Natural killer cell treated with Interleukin-12 subunit alpha and Interleukin-12 subunit beta and Interleukin-15 and Interleukin-18, amount 100 ng/mL, for 72 hours (primary cell): ENCODE measurements around the gene HNRNPH3. TPM values are rescaled to one million over a fixed set of nuclear protein-coding genes. Genes with fewer than 3 reads are reported as not detected.

ENCODE experiments used
- ATAC-seq, 2 donors: fragments of 150-1000 bp; cut with Tn5 transposase in 1 of 2; sonication (Bioruptor Pico), chemical (Tn5 transposase) in 1 of 2; 2 replicates each; pipeline ENCODE4 v1.10.0; 2021
- DNase-seq: peaks from one replicate; pipeline ENCODE4 v3.0.0; 2022; ENCODE audit warnings: low spot score
- H3K27ac Mint-ChIP-seq, 2 donors: 1 replicate in 1 of 2; 2 replicates in 1 of 2; pipeline ENCODE4 v1.8.0; 2022; ENCODE audit warnings: mixed read lengths in 2 of 2, mild to moderate bottlenecking in 1 of 2, moderate library complexity in 1 of 2
- H3K27me3 Mint-ChIP-seq, 2 donors: 1 replicate in 1 of 2; 2 replicates in 1 of 2; pipeline ENCODE4 v1.8.0; 2022; ENCODE audit warnings: mixed read lengths in 2 of 2
- H3K36me3 Mint-ChIP-seq: one replicate; pipeline ENCODE4 v1.8.0; 2022; ENCODE audit warnings: mixed read lengths
- H3K4me1 Mint-ChIP-seq, 2 donors: 1 replicate in 1 of 2; 2 replicates in 1 of 2; pipeline ENCODE4 v1.8.0; 2022; ENCODE audit warnings: low read depth in 2 of 2, mixed read lengths in 2 of 2, mild to moderate bottlenecking in 1 of 2
- H3K4me3 Mint-ChIP-seq: one replicate; pipeline ENCODE4 v1.8.0; 2022; ENCODE audit warnings: mixed read lengths
- H3K9me3 Mint-ChIP-seq: 2 replicates; pipeline ENCODE4 v1.8.0; 2022; ENCODE audit warnings: mixed read lengths
- total RNA-seq, 2 donors: library from RNA; stranded (reverse); gene quantifications; one replicate each; pipeline ENCODE4 v1.2.3, GENCODE V29; 2022

HNRNPH3 gene
- total RNA-seq, 2 donors from 2014 or later: 113 to 156 TPM

DNA sequence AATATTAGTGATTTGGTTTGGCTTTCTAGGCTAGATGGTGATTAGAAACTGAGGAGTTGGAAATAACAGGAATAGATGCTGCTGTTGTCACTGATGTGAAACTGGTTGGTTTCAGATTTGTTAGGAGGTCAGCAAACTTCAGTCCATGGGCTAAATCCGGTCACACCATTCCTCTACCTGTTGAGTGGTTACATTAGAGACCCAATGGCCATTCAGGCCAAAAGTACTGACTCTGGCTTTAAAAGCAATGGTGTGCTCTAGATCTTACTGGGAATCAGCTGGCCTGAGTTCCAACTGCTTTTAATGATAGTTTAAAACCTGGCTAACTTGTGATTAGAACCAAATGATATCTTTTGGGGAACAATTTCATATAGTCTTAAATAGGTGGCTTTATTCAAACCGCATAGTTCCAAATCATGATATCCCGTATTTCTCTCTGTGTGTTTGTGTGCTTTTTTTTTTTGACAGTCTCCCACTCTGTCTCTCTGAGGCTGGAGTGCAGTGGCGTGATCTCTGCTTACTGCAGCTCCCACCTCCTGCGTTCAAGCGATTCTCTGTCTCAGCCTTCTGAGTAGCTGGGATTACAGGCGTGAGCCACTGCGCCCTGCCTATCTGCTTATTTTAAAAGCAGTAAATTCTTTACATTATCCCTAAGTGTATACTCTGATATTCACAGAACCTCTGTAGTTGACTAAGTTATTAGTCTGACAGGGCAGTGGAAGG, 8.7 kb downstream of the HNRNPH3 start:
- ATAC-seq: no peak
- Mint-ChIP-seq H3K4me1 (peaks cover 31 to 41% of the 10 kb centered on the region in 2 donors), H3K27ac (no peak overlapping the region), H3K4me3 (no peak overlapping the region), H3K9me3 (no peaks in the 10 kb centered on the region), H3K36me3 (peaks cover 73% of the 10 kb centered on the region), H3K27me3 (no peaks in the 10 kb centered on the region)
- no peak for DNase-seq

DNA sequence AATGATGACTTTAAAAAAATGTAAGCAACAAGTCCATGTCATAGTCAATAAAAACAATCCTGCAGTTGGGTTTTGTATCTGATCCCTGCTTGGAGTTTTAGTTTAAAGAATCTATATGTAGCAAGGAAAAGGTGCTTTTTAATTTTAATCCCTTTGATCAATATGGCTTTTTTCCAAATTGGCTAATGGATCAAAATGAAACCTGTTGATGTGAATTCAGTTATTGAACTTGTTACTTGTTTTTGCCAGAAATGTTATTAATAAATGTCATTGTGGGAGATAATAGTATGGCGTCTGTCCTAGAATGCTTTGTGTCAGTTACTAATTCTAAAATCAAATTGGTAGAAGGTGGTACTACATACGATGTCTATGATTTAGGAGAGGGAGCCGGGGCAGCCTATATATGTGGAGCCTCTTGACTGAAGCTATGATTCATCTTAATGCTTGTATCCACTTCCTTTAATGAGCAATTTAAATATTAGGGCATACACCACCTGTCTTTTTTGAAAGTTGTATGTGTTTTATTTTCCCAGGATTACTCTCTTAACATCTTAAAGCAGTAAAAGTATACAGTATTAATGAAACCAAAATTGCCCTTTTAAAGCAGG, 11.1 kb downstream of the HNRNPH3 start:
- no peaks in the 10 kb centered on the region for H3K27me3 Mint-ChIP-seq
- ATAC-seq (no peak), DNase-seq (no peak)
- H3K9me3 Mint-ChIP-seq: no peaks in the 10 kb centered on the region
- peaks cover 62% of the 10 kb centered on the region for H3K36me3 Mint-ChIP-seq
- H3K4me1 Mint-ChIP-seq: peaks cover 14 to 21% of the 10 kb centered on the region in 2 donors
- no peak overlapping the region for H3K27ac Mint-ChIP-seq
- H3K4me3 Mint-ChIP-seq: no peak overlapping the region

DNA sequence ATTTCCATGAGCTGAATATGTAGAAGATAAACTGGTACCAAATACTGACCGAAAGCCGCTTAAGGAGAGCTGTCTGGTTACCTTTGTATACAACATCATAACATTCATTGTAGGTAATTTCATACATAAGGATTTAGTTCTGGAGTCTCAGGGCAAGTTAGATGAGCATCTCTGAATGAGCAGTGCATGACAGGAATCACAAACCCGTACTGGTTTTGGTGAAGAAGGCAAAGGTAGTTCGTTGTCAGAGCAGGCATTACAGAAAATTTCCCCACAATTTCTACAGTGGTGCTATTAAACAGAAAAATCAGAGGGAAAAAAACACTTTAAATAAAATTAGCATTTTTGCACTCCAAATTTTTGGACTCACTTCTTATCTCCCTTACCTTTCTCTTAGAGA, 13.8 kb downstream of the HNRNPH3 start:
- Mint-ChIP-seq H3K4me1 (peaks cover 10 to 18% of the 10 kb centered on the region in 2 donors), H3K36me3 (peaks cover 38% of the 10 kb centered on the region), H3K9me3 (no peaks in the 10 kb centered on the region), H3K4me3 (no peak overlapping the region), H3K27me3 (no peaks in the 10 kb centered on the region), H3K27ac (peak overlapping the region; percentile 15 to 80)
- DNase-seq (no peak), ATAC-seq (no peak)

DNA sequence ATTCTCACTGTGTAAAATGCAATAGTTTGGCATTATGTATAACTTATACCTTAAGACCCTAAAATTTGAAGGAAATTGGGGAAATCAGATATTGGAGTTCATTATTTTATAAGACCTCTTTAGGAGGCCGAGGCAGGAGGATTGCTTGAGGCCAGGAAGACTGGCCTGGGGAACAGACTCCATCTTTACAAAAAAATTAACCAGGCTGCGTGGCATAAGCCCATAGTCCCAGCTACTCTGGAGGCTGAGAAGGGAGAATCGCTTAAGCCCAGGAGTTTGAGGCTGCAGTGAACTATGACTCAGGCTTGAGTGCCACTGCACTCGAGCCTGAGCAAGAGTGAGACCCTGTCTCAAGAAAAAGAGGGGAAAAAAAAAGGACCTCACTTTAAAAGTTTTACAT, 14.9 kb downstream of the HNRNPH3 start:
- DNase-seq (no peak), ATAC-seq (no peak)
- no peaks in the 10 kb centered on the region for H3K27me3 Mint-ChIP-seq
- H3K27ac Mint-ChIP-seq: peak overlapping the region in 1 of 2 donors; percentile 80
- H3K36me3 Mint-ChIP-seq: peaks cover 28% of the 10 kb centered on the region
- peaks cover 5 to 12% of the 10 kb centered on the region in 2 donors for H3K4me1 Mint-ChIP-seq
- H3K4me3 Mint-ChIP-seq: no peak overlapping the region
- H3K9me3 Mint-ChIP-seq: no peaks in the 10 kb centered on the region

DNA sequence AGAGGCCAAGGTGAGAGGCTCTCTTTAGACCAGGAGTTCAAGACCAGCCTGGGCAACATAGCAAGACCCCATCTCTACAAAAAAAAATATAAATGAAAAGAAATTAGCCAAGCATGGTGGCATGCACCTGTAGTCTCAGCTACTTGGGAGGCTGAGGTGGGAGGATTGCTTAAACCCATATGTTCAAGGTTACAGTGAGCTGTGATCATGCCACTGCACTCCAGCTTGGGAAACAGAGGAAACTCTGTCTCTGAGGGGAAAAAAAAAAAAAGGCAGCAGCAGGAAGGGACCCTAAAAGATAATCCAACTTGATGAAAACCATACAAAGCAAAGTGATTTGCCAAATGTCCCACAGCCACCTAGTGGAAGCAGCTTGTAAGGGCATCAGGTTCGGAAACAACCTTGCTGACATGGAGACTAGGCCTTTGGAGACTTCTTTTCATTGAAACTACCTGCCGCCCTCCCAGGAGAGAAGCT, 16.4 kb downstream of the HNRNPH3 start:
- Mint-ChIP-seq H3K27ac (peak overlapping the region in 1 of 2 donors; percentile 85), H3K4me1 (peaks cover 7 to 10% of the 10 kb centered on the region in 2 donors), H3K36me3 (peaks cover 22% of the 10 kb centered on the region), H3K27me3 (no peaks in the 10 kb centered on the region), H3K4me3 (no peak overlapping the region), H3K9me3 (no peaks in the 10 kb centered on the region)
- ATAC-seq: peak in 1 of 2 donors; percentile 63
- DNase-seq: no peak

DNA sequence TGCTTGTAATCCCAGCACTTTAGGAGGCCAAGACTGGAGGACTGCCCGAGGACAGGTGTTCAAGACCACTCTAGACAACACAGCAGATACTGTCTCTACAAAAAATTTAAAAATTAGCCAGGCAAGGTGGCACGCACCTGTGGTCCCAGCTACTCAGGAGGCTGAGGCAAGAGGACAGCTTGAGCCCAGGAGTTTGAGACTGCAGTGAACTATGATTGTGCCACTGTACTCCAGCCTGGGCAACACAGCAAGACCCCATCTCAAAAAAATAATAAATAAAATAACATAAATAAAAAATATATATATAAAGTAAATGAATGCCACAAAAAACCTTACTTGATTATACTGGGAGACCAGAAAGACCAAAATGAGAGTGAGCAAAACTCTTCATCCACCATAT, 21.7 kb downstream of the HNRNPH3 start:
- Mint-ChIP-seq H3K36me3 (peaks cover 11% of the 10 kb centered on the region), H3K4me3 (no peak overlapping the region), H3K27me3 (no peaks in the 10 kb centered on the region), H3K9me3 (no peaks in the 10 kb centered on the region), H3K4me1 (peaks cover 2 to 3% of the 10 kb centered on the region in 2 donors), H3K27ac (no peak overlapping the region)
- ATAC-seq (no peak), DNase-seq (no peak)

DNA sequence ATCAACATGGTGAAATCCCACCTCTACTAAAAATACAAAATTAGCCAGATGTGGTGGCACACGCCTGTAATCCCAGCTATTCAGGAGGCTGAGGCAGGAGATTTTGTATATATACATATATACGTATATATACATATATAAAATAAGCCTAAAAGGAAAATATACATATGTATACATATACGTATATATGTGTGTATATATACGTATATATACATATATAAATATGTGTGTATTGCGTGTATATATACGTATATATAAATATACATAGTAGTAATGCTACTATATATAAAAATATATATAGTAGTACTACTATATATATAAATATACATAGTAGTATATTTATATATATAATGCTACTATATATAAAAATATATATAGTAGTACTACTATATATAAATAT, 27.3 kb downstream of the HNRNPH3 start:
- Mint-ChIP-seq H3K27me3 (no peaks in the 10 kb centered on the region), H3K27ac (no peak overlapping the region), H3K9me3 (no peaks in the 10 kb centered on the region), H3K4me1 (no peaks in the 10 kb centered on the region), H3K36me3 (peaks cover 9% of the 10 kb centered on the region), H3K4me3 (no peak overlapping the region)
- ATAC-seq: no peak
- no peak for DNase-seq

DNA sequence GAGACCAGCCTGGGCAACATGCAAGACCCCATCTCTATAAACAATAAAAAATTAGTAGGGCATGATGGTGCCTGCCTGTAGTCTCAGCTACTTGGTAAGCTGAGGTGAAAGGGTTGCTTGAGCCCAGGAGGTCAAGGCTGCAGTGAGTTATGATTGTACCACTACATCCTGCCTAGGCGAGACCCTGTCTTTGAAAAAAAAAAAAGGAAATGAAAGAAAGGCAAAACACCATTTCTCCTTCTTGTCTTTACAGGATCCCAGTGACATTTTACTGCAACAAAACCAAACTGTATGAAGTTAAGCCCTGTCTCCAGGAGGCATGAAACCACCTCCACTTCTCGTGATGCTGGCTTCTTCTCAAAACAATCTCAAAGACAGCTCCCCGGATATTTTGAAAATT, 30.7 kb downstream of the HNRNPH3 start:
- Mint-ChIP-seq H3K27me3 (no peaks in the 10 kb centered on the region), H3K9me3 (no peaks in the 10 kb centered on the region), H3K36me3 (peaks cover 4% of the 10 kb centered on the region), H3K4me3 (no peak overlapping the region), H3K27ac (no peak overlapping the region), H3K4me1 (no peaks in the 10 kb centered on the region)
- DNase-seq (no peak), ATAC-seq (no peak)

DNA sequence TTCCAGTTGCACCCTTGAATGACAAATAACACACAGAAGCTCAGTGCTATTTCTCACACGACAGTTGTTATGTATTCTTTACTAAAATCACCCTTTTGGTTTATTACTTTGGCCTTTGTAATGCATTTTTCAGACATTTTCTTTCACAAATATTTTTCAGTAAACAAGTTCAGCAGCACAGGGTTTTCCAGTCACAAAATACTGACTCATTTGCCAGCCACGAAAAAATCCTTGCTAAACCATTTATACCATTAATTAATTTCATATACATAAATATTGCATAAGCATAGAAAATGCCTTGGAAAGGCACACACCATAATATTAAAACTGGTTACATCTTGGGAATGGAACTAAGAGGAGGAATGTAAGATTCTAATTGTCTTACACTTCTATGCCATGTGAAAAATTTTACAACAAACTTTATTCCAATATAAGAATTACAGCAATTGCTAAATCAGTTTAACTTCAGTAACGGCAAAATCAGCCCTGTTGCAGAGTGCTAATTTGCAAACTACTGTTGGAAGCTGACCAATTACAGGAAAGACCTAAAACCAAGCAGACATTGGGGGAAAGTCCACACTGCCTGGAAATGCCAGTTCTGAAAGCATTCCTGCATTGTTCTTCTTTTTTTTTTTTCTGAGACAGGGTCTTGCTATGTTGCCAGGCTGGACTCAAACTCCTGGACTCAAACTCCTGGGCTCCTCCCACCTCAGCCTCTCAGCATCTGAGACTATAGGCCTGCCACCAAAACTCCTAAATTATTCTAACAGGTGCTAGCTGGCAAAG, 32.4 kb downstream of the HNRNPH3 start:
- DNase-seq: no peak
- ATAC-seq: no peak
- Mint-ChIP-seq H3K27me3 (no peaks in the 10 kb centered on the region), H3K4me1 (no peaks in the 10 kb centered on the region), H3K9me3 (no peaks in the 10 kb centered on the region), H3K4me3 (no peak overlapping the region), H3K36me3 (peaks cover 4% of the 10 kb centered on the region), H3K27ac (no peak overlapping the region)

DNA sequence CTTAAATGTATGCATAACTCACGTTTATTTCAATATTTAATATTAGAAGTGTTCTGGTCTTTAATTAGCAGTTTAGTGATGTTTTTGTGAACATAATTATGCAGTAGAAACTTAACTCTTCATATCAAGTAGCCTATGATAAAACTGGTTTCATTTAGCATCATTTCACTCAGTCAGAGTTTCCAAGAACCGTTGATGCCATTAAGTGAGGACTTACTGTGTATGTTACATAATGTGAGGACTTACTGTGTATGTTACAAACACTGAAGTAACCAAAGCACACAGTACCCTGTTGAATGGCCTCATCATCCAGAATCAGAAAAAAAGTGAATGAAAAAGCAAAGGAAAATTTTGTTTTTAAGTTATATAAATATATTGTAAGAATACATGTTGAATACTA, 33.7 kb downstream of the HNRNPH3 start:
- Mint-ChIP-seq H3K4me1 (no peaks in the 10 kb centered on the region), H3K9me3 (no peaks in the 10 kb centered on the region), H3K27ac (no peak overlapping the region), H3K36me3 (peaks cover 9% of the 10 kb centered on the region), H3K4me3 (no peak overlapping the region), H3K27me3 (no peaks in the 10 kb centered on the region)
- ATAC-seq (no peak), DNase-seq (no peak)

DNA sequence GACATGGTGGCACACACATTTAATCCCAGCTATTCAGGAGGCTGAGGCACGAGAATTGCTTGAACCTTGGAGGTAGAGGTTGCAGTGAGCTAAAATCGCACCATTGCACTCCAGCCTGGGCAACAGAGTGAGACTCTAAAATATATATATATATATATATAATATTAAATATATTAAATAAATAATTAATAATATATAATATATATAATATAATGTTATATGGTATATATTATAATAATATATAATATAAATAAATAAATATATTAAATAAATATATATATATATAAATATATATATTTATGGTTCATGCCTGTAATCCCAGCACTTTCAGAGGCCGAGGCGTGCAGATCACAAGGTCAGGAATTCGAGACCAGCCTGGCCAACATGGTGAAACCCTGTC, 34.7 kb downstream of the HNRNPH3 start:
- H3K4me1 Mint-ChIP-seq: no peaks in the 10 kb centered on the region
- no peaks in the 10 kb centered on the region for H3K9me3 Mint-ChIP-seq
- ATAC-seq (no peak), DNase-seq (no peak)
- peaks cover 15% of the 10 kb centered on the region for H3K36me3 Mint-ChIP-seq
- no peak overlapping the region for H3K4me3 Mint-ChIP-seq
- H3K27ac Mint-ChIP-seq: no peak overlapping the region
- no peaks in the 10 kb centered on the region for H3K27me3 Mint-ChIP-seq

DNA sequence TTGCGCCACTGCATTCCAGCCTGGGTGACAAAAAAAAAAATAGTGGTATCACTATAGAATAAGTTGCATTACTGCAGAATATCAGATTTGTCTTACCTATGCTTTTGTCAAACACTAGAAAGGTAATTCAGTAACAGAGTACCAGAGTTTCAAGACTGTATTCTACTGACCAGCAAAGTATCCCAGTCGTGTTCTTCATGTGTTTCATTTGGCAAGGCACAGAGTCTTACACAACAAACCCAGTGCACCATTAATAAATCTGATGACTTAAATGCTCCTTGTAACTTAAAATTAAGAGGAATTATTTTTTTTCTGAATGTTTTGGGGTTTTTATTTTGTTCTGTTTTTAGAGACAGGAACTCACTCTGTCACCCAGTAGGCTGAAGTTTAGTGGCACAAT, 35.3 kb downstream of the HNRNPH3 start:
- ATAC-seq (no peak), DNase-seq (no peak)
- H3K36me3 Mint-ChIP-seq: peaks cover 19% of the 10 kb centered on the region
- H3K27ac Mint-ChIP-seq: no peak overlapping the region
- no peak overlapping the region for H3K4me3 Mint-ChIP-seq
- no peaks in the 10 kb centered on the region for H3K4me1 Mint-ChIP-seq
- no peaks in the 10 kb centered on the region for H3K27me3 Mint-ChIP-seq
- no peaks in the 10 kb centered on the region for H3K9me3 Mint-ChIP-seq

DNA sequence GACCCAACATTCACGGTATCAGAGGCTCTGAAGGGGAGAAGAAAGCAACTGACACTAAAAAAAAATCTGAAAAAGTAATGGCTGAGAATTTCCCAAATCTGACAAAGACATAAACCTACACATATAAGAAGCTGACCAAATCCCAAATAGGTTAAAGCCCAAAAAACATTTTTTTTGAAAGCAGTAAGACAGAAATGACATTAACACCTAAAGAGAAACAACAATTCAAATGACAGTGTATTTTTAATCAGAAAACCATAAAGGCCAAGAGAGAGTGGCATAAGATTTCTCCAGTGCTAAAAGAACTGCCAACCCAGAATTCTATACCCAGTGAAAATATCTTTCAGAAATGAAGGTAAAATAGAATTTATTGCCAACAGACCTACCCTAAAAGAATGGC, 39.7 kb downstream of the HNRNPH3 start:
- Mint-ChIP-seq H3K27me3 (no peaks in the 10 kb centered on the region), H3K27ac (no peak overlapping the region), H3K4me1 (no peaks in the 10 kb centered on the region), H3K36me3 (peaks cover 22% of the 10 kb centered on the region), H3K9me3 (no peaks in the 10 kb centered on the region), H3K4me3 (no peak overlapping the region)
- DNase-seq (no peak), ATAC-seq (no peak)

DNA sequence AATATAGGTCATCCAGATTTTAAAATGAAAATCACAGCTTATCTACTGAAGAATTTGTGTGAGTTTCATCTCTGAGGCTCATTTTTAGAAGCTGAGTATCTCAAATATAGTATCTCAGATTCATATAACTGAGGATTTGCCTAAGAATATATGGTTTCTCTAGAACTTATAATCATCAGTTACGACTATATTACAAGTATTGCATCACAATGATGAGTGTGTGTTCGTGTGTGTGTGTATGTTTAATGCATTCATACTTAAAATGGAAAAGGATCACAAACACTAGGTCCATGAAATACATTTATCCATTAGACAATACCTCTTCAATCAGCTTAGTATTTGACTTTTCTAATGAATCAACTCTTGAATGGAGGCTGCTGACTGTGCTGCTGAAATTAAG, 53.9 kb downstream of the HNRNPH3 start:
- no peaks in the 10 kb centered on the region for H3K4me1 Mint-ChIP-seq
- H3K27me3 Mint-ChIP-seq: no peaks in the 10 kb centered on the region
- H3K4me3 Mint-ChIP-seq: no peak overlapping the region
- H3K36me3 Mint-ChIP-seq: peaks cover 11% of the 10 kb centered on the region
- no peaks in the 10 kb centered on the region for H3K9me3 Mint-ChIP-seq
- H3K27ac Mint-ChIP-seq: no peak overlapping the region
- ATAC-seq (no peak), DNase-seq (no peak)
